Type B pancreatic cell (in vitro differentiated cells): ENCODE results near the gene FCHO1. TPM values are rescaled to one million over a fixed set of nuclear protein-coding genes. Genes with fewer than 3 reads are reported as not detected.

Experiments used
- DNase-seq: peaks from one replicate; pipeline ENCODE4 v3.0.0; 2021; ENCODE audit warnings: mixed read lengths; ENCODE audit not compliant: unreplicated experiment; ENCODE audit errors: extremely low spot score
- H3K27ac Mint-ChIP-seq: 2 replicates; pipeline ENCODE4 v1.8.0; 2021; ENCODE audit warnings: mild to moderate bottlenecking, mixed read lengths
- H3K27me3 Mint-ChIP-seq: 2 replicates; pipeline ENCODE4 v1.8.0; 2021; ENCODE audit warnings: mixed read lengths
- H3K36me3 Mint-ChIP-seq: 2 replicates; pipeline ENCODE4 v1.8.0; 2021; ENCODE audit warnings: mixed read lengths
- H3K4me1 Mint-ChIP-seq: one replicate; pipeline ENCODE4 v1.8.0; 2021; ENCODE audit warnings: mixed read lengths; ENCODE audit not compliant: unreplicated experiment
- H3K4me3 Mint-ChIP-seq: 2 replicates; pipeline ENCODE4 v1.8.0; 2021; ENCODE audit warnings: mild to moderate bottlenecking, mixed read lengths
- H3K9me3 Mint-ChIP-seq: 2 replicates; pipeline ENCODE4 v1.8.0; 2021; ENCODE audit warnings: mixed read lengths
- CTCF ChIP-seq: fragments of 200-600 bp; sonication (generic); conservative IDR thresholded peaks from 2 replicates; pipeline ENCODE4 v1.5.0; 2021; ENCODE audit warnings: antibody characterized with exemption, mild to moderate bottlenecking
- total RNA-seq: library from RNA; stranded (reverse); gene quantifications from 2 replicates; pipeline ENCODE4 v1.2.1, GENCODE V29; 2021; ENCODE audit warnings: low replicate concordance

FCHO1 gene
- total RNA-seq, 1 donor from 2014 or later = 4.4 TPM

DNA sequence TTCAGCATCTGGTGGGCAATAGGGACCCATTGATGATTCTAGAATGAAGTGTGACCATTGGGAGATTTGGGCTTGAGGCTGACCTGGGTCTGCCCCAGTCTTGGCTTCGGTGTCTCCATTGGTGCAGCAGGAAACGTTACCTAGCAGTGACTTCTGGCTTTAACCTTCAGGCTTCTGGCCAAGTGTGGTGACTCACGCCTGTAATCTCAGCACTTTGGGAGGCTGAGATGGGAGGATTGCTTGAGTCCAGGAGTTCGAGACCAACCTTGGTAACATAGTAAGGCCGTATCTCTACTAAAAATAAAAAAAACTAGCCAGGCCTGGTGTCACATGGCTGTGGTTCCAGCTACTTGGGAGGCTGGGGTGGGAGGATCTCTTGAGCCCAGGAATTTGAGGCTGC lies 7.2 kb downstream of the FCHO1 start:
- no peak for TF ChIP-seq CTCF
- H3K4me1 Mint-ChIP-seq = peaks cover 17% of the 10 kb centered on the region
- no peaks in the 10 kb centered on the region for H3K27me3 Mint-ChIP-seq
- H3K4me3 Mint-ChIP-seq = no peak overlapping the region
- DNase-seq = no peak
- H3K36me3 Mint-ChIP-seq = no peaks in the 10 kb centered on the region
- H3K9me3 Mint-ChIP-seq = no peaks in the 10 kb centered on the region
- no peak overlapping the region for H3K27ac Mint-ChIP-seq

- DNase-seq = no peak
- Mint-ChIP-seq H3K9me3 (no peaks in the 10 kb centered on the region), H3K36me3 (no peaks in the 10 kb centered on the region), H3K4me3 (no peak overlapping the region), H3K27me3 (no peaks in the 10 kb centered on the region), H3K27ac (no peak overlapping the region), H3K4me1 (peaks cover 5% of the 10 kb centered on the region)
- TF ChIP-seq CTCF = no peak
Measured at GRCh38 chr19:17761148-17761547, 9.9 kb downstream of the FCHO1 start.

DNA sequence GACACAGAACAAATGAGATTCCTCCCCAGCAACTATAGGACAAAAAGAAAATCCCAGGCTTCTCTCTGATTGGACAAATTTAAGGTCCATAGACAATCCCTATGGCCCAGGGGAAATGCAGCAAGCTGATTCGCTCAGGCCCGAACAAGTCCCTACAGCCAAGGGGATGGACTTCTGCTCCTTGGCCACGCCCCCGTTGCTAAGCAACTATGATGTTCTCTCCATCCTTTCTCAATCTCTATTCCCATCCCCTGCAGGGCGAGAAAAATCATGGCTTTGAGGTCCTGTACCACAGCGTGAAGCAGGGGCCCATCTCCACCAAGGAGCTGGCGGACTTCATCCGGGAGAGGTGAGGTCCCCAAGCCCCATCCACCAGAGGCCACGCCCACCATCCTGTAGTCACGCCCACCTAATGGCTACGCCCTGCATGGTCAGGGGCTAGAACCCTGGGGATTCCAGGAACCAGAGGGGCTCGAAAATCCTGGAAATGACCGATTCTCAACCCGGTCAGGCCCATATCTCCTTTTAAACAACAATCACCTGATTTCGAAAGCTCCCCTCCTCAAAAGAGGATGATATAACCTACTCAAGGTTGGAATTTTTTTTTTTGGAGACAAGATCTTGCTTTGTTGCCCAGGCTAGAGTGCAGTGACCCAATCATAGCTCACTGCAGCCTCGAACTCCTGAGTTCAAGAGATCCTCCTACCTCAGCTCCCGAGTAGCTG lies 11.4 kb downstream of the FCHO1 start:
- H3K27ac Mint-ChIP-seq = no peak overlapping the region
- no peaks in the 10 kb centered on the region for H3K36me3 Mint-ChIP-seq
- TF ChIP-seq CTCF = no peak
- H3K4me1 Mint-ChIP-seq = peaks cover 5% of the 10 kb centered on the region
- H3K4me3 Mint-ChIP-seq = no peak overlapping the region
- no peak for DNase-seq
- peaks cover 5% of the 10 kb centered on the region for H3K27me3 Mint-ChIP-seq
- no peaks in the 10 kb centered on the region for H3K9me3 Mint-ChIP-seq

DNA sequence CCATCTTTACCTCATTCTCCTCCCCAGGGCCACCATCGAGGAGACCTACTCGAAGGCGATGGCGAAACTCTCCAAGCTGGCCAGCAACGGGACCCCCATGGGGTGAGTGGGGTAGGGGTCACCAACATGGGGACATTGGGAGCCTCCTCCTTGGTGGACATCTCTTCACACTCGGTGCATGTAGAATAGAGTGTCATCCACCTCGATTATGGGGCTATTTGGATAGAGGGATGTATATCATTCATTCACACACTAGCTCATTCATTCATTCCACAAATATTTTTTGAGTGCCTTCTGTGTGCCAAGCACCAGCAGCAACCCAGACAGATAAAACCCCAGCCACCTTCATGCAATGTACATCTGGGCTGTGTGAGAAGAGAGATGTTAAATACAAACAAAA lies 13.1 kb downstream of the FCHO1 start:
- Mint-ChIP-seq H3K36me3 (no peaks in the 10 kb centered on the region), H3K27ac (no peak overlapping the region), H3K4me3 (no peak overlapping the region), H3K27me3 (peaks cover 5% of the 10 kb centered on the region), H3K9me3 (no peaks in the 10 kb centered on the region), H3K4me1 (peaks cover 5% of the 10 kb centered on the region)
- TF ChIP-seq CTCF = no peak
- no peak for DNase-seq

DNA sequence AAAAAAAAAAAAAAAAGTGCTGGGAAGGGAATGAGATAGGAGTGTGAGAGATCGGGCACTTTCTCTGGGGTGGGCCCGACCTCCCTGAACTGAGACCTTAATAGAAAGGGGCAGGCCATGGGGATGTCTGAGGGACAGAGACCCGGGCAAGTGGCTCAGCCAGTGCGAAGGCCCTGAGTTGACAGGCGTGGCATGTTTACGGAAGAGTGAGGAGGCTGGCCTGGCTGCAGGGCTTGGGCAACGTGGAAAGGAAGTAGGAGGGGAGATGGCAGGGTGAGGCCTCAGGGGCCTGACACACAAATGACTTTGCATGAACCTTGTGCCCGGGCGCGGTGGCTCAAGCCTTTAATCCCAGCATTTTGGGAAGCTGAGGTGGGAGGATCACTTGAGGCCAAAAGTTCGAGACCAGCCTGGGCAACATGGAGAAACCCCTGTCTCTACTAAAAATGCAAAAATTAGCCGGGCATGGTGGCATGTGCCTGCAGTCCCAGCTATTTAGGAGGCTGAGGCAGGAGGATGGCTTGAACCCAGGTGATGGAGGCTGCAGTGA lies 13.9 kb downstream of the FCHO1 start:
- Mint-ChIP-seq H3K27ac (no peak overlapping the region), H3K4me3 (no peak overlapping the region), H3K36me3 (no peaks in the 10 kb centered on the region), H3K4me1 (peaks cover 5% of the 10 kb centered on the region), H3K27me3 (peaks cover 5% of the 10 kb centered on the region), H3K9me3 (no peaks in the 10 kb centered on the region)
- no peak for DNase-seq
- no peak for TF ChIP-seq CTCF
